HG03469 (cell line): ENCODE measurements around the gene UBE2O.

Experiments
- ATAC-seq: cut with Tn5 transposase; IDR thresholded peaks from one replicate; pipeline ENCODE4 v1.9.1; 2021; ENCODE audit warnings: mild to moderate bottlenecking, moderate library complexity, moderate number of reproducible peaks; ENCODE audit not compliant: unreplicated experiment

The UBE2O gene

GRCh38 chr17:76442341-76443338 is 10.3 kb downstream of the UBE2O start:
- ATAC-seq: no peak

- ATAC-seq: no peak
Observed at GRCh38 chr17:76441686-76442340, 11.1 kb downstream of the UBE2O start.

DNA sequence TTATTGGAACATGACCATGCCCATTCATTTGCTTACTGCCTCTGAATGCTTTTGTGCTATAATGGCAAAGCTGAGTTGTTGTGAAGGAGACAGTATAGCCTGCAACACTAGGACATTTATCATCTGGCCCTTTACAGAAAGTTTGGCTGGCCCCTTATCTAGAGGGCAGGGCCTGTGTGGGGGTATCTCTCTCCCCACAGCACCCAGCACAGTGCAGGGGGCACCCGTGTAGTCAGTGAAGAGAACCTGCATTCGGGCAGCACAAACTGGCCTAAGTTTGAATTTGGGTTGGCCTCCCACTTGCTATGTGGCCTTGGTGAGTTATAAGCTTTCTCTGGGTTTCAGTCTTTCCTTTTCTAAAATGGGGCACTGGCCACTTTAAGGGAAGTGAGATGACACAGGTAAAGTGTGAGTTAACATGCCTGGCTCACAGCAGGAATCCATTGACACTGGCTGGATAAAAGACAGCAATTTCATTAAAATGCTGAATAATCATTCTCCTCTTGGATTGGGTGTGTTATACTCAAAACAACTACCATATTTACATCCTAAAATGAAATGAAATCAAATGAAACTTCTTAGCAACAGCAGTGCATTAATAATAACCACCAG is 12.1 kb downstream of the UBE2O start:
- no peak for ATAC-seq

DNA sequence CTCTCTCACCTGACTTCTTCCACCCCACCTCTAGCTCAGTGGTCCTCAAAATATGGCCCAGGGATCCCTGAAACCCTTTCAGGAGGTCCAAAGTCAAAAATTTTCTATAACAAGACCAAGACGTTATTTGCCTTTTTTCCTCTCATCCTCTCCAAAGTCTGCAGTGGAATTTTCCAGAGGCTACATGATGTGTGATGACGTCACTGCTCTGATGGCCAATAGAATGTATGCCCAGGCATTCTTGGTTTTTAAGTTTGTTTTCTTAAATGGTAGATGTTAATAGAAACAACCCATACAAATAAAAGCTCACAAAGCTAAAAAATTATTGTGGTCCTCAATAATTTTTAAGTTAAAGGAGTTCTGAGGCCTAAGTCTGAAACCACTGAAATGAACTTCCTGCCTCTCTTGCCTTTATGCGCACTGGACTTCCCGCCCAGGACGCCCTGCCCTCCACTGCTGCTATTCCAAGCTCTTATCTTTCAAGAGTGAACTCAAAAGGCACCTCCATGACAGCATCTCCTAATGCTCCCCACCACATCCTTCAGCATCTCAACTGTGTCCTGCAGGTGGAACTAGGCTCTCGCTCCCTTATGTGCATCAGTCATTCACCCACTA is 13.5 kb downstream of the UBE2O start:
- no peak for ATAC-seq

DNA sequence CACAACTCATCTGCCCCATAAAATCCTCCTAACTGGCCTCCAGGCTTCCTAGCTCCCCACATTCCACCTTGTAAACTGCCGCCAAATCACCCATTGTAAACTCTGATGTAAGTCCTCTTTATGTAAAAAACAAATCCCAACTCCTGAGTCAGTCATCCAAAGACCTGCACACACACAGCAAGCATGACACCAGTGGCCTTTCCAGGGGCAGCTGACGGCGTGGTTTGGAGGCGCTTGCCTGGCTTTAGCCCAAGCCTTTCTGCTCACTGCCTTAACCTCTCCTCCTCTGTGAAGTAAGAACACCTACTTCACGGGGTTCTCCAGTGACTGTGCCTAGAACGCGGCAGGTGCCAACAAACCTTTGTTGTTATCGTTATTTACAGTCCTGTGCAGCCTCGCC is 14.0 kb downstream of the UBE2O start:
- ATAC-seq: no peak

DNA sequence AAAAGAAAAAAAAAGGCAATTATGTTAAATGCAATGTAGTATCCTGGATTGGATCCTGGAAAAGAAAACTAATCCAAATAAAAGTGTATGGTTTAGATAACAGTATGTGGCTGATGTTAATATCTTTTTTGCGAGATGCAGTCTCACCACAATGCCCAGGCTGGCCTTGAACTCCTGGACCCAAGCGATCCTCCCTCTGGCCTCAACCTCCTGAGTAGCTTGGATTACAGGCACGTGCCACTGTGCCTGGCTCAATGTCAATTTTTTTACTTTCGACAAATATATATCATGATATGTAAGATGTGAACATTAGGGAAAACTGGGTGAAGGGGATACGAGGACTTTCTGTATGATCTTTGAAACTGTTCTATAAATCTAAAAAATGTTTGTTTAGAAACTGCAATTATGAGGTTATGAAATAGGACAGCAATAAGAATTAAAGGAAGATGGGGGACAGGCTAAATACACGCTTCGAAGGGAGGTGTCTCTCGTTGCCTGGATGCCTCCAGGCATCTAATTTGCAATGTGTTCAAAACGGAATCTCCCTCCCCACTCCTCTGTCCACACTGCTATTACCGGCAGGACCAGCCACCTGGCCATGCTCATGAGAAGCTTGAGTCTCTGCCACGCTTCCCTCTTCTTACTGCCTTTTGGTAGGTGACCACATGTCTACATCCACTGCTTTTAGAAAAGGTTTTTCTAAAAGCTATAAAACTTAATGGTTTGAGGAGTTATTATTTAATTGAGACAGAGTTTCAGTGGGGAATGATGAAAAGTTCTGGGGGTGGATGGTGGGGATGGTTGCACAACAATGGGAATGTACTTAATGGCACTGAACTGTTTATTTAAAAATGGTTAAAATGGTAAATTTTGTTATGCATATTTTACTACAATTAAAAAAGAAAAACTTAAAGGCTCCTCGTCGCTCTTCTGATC is 15.2 kb downstream of the UBE2O start:
- no peak for ATAC-seq

GRCh38 chr17:76435751-76436150 is 17.2 kb downstream of the UBE2O start:
- no peak for ATAC-seq

DNA sequence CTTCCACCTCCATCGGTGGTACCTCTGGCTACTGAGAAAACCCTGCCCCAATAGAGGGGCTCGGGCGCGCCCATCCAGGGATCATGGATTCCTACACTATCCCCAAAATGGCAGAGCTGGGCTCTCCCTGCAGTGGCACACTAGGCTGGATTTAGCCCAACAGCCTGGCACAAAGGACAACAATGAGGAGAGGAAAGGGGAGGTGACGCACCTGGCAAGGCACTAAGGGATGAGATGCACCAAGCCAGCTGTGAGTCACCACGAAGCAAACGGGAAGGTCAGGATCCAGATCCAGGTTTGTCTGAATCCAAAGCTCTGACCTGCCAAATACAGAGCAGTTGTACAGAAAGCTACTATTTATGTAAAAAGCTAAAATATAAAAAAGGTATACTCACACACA is 18.1 kb downstream of the UBE2O start:
- no peak for ATAC-seq

- no peak for ATAC-seq
Observed at GRCh38 chr17:76433693-76434092, 19.3 kb downstream of the UBE2O start.

DNA sequence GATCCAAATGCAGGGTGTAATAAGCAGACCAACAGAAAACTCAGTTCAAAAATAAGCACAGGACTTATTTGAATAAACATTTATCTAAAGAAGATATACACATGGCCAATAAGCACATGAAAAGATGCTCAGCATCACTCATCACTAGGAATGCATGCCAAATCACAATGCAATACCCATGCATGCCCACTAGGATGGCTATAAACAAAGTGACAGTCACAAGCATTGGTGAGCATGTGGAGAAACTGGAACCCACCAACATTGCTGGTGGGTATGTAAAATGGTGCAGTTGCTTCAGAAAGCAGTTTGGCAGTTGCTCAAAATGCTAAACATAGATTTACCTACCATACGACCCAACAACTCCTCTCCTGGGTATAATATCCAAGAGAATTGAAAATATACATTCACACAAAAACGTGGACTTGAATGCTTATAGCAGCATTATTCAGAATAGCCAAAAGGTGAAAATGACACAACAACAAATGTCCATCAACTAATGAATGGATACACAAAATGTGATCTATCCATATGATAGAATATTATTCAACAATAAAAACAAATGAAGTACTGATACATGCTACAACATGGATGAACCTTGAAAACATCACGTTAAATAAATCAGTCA is 20.1 kb downstream of the UBE2O start:
- no peak for ATAC-seq

DNA sequence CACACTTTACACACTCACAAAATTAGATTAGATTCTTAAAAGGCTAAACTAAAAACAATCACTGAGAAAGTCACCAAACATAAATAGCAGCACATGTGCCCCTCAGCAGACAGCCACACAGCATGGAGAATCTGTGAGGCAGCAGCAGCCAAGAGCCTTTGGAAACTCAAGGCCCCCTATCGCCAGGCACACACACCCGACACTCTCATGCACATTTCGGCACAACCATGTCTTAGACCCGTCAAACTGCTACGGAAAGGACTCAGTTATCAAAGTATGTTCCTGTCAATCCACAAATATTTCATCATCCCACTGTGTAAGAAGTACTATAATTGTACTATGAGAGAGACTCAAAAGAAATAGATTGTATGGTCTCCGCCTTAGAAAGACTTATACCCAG is 20.9 kb downstream of the UBE2O start:
- ATAC-seq: no peak

GRCh38 chr17:76431509-76431908 is 21.4 kb downstream of the UBE2O start:
- ATAC-seq: no peak

DNA sequence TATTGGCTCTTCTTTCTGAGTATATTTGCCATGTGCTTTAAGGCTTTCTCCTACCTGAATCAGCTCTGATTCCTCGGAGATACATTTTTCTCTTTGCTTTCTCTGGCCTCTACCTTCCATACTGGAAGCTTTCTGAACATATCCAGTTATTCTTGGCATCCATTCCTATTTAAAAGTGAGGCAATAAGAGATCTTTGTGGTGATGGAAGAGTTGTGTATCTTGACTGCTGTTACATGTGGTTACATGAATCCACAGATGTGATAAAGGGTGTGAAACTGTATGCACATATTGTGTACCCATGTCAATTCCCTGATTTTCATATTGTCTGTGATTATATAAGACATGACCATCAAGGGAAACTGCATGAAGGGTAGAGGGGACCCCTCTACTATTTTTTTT is 24.4 kb downstream of the UBE2O start:
- no peak for ATAC-seq

DNA sequence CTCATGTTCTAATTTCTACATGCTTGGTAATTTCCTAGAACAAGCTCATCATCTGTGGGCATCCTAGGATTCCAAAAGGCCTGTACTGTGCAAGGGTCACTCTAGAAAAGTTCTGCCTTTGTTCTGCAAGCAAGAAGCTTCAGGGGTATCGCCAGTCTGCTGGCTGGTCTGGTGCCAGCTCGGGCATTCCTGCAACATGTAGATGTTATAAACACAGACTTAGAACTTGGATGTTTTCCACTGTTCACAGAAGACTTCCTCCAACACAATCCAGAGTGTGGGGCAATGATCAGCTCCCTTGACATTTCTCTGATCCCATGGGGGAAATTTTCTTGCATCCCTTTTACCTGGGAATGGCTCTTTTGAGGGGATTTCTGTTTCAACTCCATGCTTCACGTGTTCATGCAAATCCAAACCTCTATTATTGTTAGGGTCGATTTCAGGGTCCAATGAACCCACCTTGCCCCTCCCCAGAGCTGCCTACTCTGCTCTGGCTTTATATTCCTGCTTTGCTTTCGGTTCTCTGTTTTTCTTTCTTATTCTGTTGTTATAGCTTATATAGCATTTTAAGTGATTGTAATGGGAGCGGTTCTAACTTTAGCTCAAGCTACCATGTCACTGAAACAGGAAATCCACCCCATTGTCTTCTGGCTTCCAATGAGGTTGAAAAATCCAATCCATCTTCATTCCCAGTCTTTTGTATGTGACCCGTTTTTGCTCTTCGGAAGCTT is 25.3 kb downstream of the UBE2O start:
- no peak for ATAC-seq

DNA sequence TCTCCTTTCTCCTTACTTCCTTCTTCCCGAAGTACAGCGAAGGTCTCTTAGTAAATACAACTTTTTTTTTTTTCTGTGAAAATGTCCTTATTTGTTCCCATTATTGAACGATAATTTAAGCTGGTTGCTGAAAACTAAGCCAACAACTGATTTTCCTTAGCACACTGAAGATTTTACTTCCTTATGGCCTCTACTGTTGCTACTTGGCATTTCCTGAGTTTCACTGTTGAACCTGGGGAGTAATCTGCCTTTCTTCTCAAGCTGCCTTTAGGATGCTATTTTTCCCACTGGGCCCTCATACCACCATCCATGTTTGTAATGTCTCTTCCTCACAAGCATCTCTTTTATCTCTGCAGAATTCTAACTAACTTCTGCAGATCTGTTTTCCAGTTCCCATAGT is 26.1 kb downstream of the UBE2O start:
- no peak for ATAC-seq

DNA sequence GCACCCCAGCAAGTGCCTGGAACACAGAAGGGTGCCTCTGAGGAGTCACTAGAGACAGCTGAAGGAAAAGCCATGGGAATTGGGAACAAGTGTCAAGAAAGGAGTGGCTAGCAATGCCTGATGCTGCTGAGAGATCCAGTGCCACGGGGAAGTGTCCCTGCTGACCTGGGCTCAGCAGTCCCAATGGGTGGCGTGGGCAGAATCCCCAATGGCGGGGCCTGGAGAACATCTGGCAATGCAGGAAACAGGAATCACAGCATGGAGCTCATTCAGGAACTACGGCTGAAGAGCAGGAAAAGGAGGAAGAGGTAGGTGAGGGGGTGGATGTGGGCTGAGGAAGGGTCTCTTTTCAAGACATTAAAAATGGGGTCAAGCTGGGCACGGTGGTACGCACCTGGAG is 30.1 kb downstream of the UBE2O start:
- ATAC-seq: no peak

DNA sequence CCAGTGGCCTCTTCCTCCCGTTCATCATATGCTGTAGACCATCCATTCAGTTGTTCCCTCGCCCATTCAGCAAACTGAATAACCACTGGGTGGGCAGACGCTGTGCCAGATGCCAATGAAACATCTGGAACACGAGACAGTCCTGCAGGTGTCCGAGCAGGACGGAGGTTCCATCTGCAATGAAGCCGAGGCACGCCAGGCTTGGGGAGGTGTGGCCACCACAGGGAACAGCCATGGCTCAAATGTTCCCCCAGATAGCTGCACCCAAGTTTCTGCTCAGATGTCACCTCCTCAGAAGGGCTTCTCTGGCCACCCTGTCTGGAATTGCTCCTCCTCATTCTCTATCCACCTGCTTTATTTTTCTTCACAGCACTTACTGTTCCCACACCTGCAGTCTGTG is 30.5 kb downstream of the UBE2O start:
- ATAC-seq: no peak

GRCh38 chr17:76421044-76421407 is 31.9 kb downstream of the UBE2O start:
- no peak for ATAC-seq

- no peak for ATAC-seq
Observed at GRCh38 chr17:76420356-76421043, 32.5 kb downstream of the UBE2O start.
